ENCODE measurements around the gene TMEM179. TPM values are rescaled to one million over a fixed set of nuclear protein-coding genes. Genes with fewer than 3 reads are reported as not detected.

TMEM179 gene
- total RNA-seq, 1 donor from 2014 or later: not detected

Other genes with a start within 250 kb of the TMEM179 start
- gene C14orf180, start 25.0 kb downstream of the TMEM179 start, total RNA-seq: 0.14 TPM
- gene INF2, start 84.8 kb upstream of the TMEM179 start, total RNA-seq: 117 TPM
- 5.5 TPM for gene ADSS1, start 119.5 kb upstream of the TMEM179 start, total RNA-seq
- 66.1 TPM for gene SIVA1, start 148.4 kb upstream of the TMEM179 start, total RNA-seq
- 174 TPM for gene AKT1, start 191.0 kb upstream of the TMEM179 start, total RNA-seq
- gene ZBTB42, start 196.3 kb upstream of the TMEM179 start, total RNA-seq: 12.3 TPM

Data from upper lobe of right lung (tissue), 1 donor.